UCSD-AML1 (cell line): ENCODE results near the gene CCL8.

Source experiments
- DNase-seq: peaks from one replicate; lab custom pipeline; 2025; ENCODE audit not compliant: unreplicated experiment; lab: John Stamatoyannopoulos, UW

The CCL8 gene

GRCh38 chr17:34366529-34367107 lies 47.4 kb downstream of the CCL8 start:
- no peak for DNase-seq

- DNase-seq = no peak
Measured at GRCh38 chr17:34367486-34368195, 48.4 kb downstream of the CCL8 start.

- DNase-seq = no peak
Measured at GRCh38 chr17:34368196-34368945, 49.1 kb downstream of the CCL8 start.

GRCh38 chr17:34368946-34369500 lies 49.8 kb downstream of the CCL8 start:
- DNase-seq = no peak

- no peak for DNase-seq
Measured at GRCh38 chr17:34369571-34369970, 50.3 kb downstream of the CCL8 start.

- no peak for DNase-seq
Measured at GRCh38 chr17:34370376-34370996, 51.3 kb downstream of the CCL8 start.

GRCh38 chr17:34370997-34371395 lies 51.8 kb downstream of the CCL8 start:
- no peak for DNase-seq
